ENCODE measurements around the gene PRR18.

The PRR18 gene

DNA sequence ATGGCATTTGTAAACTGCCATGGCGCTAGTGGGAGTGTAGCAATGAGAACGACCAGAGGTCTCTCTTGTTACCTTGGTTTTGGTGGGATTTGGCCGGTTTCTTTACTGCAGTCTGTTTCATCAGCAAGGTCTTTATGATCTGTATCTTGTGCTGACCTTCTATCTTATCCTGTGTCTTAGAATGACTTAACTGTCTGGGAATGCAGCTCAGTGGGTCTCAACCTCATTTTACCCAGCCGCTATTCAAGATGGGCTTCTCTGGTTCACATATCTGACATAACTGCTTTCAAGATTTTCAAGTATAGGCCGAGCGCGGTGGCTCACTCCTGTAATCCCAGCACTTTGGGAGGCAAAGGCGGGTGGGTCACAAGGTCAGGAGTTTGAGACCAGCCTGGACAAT is 36.0 kb upstream of the PRR18 start:
- TF ChIP-seq, protein P1, sequence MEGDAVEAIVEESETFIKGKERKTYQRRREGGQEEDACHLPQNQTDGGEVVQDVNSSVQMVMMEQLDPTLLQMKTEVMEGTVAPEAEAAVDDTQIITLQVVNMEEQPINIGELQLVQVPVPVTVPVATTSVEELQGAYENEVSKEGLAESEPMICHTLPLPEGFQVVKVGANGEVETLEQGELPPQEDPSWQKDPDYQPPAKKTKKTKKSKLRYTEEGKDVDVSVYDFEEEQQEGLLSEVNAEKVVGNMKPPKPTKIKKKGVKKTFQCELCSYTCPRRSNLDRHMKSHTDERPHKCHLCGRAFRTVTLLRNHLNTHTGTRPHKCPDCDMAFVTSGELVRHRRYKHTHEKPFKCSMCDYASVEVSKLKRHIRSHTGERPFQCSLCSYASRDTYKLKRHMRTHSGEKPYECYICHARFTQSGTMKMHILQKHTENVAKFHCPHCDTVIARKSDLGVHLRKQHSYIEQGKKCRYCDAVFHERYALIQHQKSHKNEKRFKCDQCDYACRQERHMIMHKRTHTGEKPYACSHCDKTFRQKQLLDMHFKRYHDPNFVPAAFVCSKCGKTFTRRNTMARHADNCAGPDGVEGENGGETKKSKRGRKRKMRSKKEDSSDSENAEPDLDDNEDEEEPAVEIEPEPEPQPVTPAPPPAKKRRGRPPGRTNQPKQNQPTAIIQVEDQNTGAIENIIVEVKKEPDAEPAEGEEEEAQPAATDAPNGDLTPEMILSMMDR (IDR thresholded peaks at IDR 0.05; ENCODE audit: low read depth, low read length, missing control alignments), result no peak
- Histone ChIP-seq H3K36me3 (replicated peaks) (peaks cover 2% of the 10 kb centered on the region), H3K27me3 (replicated peaks) (no peaks in the 10 kb centered on the region), H3K27ac (no peak overlapping the region), H3K4me3 (ENCODE audit: low read depth, low read length) (no peak overlapping the region)
- in situ Hi-C loops (cut with HindIII; ENCODE audit: low pct_ligation_motif_present, low sequenced_read_pairs), result no loop called here
- DNase-seq, result peak; percentile 47

- peak overlapping the region; percentile 90 for H3K27ac ChIP-seq
Measured at GRCh38 chr6:166343150-166343487, 34.9 kb upstream of the PRR18 start.

GRCh38 chr6:166342349-166343149 is 34.4 kb upstream of the PRR18 start, which contains the start of gene SFT2D1:
Gene SFT2D1, minus strand, starts transcription at chr6:166342545. Its CDS starts 64 bp downstream, at chr6:166342481.
- Histone ChIP-seq H3K36me3 (replicated peaks) (peaks cover 2% of the 10 kb centered on the region), H3K4me3 (ENCODE audit: low read depth, low read length) (peak within 1 kb of the TSS; percentile 98), H3K27ac (peak within 1 kb of the TSS; percentile 90), H3K27me3 (replicated peaks) (no peaks in the 10 kb centered on the region)
- TF ChIP-seq, protein P1 (IDR thresholded peaks at IDR 0.05; ENCODE audit: low read depth, low read length, missing control alignments), result no peak
- in situ Hi-C loops (cut with HindIII; ENCODE audit: low pct_ligation_motif_present, low sequenced_read_pairs), result no loop called here
- peak; percentile 78 for DNase-seq

More at GRCh38 chr6:166343150-166343487, 34.9 kb upstream of the PRR18 start:
- peaks cover 2% of the 10 kb centered on the region for H3K36me3 ChIP-seq (replicated peaks)
- no peak for DNase-seq
- in situ Hi-C loops (cut with HindIII; ENCODE audit: low pct_ligation_motif_present, low sequenced_read_pairs), result no loop called here
- peak overlapping the region; percentile 98 for H3K4me3 ChIP-seq (ENCODE audit: low read depth, low read length)
- H3K27me3 ChIP-seq (replicated peaks), result no peaks in the 10 kb centered on the region
- TF ChIP-seq, protein P1 (IDR thresholded peaks at IDR 0.05; ENCODE audit: low read depth, low read length, missing control alignments), result no peak

- DNase-seq, result no peak
- in situ Hi-C loops (cut with HindIII; ENCODE audit: low pct_ligation_motif_present, low sequenced_read_pairs), result no loop called here
Measured at GRCh38 chr6:166341977-166342348, 33.8 kb upstream of the PRR18 start.

GRCh38 chr6:166341464-166341863 is 33.3 kb upstream of the PRR18 start:
- Histone ChIP-seq H3K27ac (no peak overlapping the region), H3K4me3 (ENCODE audit: low read depth, low read length) (peak overlapping the region; percentile 98), H3K27me3 (replicated peaks) (no peaks in the 10 kb centered on the region), H3K36me3 (replicated peaks) (peaks cover 2% of the 10 kb centered on the region)
- DNase-seq, result no peak
- TF ChIP-seq, protein P1 (IDR thresholded peaks at IDR 0.05; ENCODE audit: low read depth, low read length, missing control alignments), result no peak
- in situ Hi-C loops (cut with HindIII; ENCODE audit: low pct_ligation_motif_present, low sequenced_read_pairs), result no loop called here

More at GRCh38 chr6:166341977-166342348, 33.8 kb upstream of the PRR18 start:
- Histone ChIP-seq H3K4me3 (ENCODE audit: low read depth, low read length) (peak overlapping the region; percentile 98), H3K27ac (peak overlapping the region; percentile 90), H3K27me3 (replicated peaks) (no peaks in the 10 kb centered on the region), H3K36me3 (replicated peaks) (peaks cover 2% of the 10 kb centered on the region)
- TF ChIP-seq, protein P1 (IDR thresholded peaks at IDR 0.05; ENCODE audit: low read depth, low read length, missing control alignments), result no peak

Measured in brain microvascular endothelial cell (primary cell).